ENCODE measurements around the gene ANKRD17.

- TF ChIP-seq POLR2A (IDR thresholded peaks at IDR 0.05) (no peak), POLR2AphosphoS5 (IDR thresholded peaks at IDR 0.05) (no peak)
These were observed 46.6 kb downstream of the ANKRD17 start for GRCh38 chr4:73211968-73212367.

Data from transverse colon (tissue), 3 donors.